Stimulated activated CD8-positive, alpha-beta memory T cell treated with anti-CD3 and anti-CD28 coated beads, Interleukin-7, amount 100 ng/mL, for 24 hours (primary cell): Measurements from ENCODE around the gene PAQR6.

Experiments
- DNase-seq: peaks from one replicate; pipeline ENCODE4 v3.0.0-alpha.2; 2020; ENCODE audit warnings: low read depth

PAQR6 gene

GRCh38 chr1:156193488-156194299 lies 54.2 kb downstream of the PAQR6 start, which contains the start of gene SLC25A44:
Gene SLC25A44 (plus strand): TSS chr1:156194104. CDS start chr1:156199848, 5,744 bp downstream.
- peak; percentile 87 for DNase-seq
